Endodermal cell (in vitro differentiated cells): ENCODE results near the gene CBLN3. TPM values are rescaled to one million over a fixed set of nuclear protein-coding genes. Genes with fewer than 3 reads are reported as not detected.

Experiments
- DNase-seq: peaks from one replicate; pipeline ENCODE4 v3.0.0-alpha.2; 2017
- H3K27ac ChIP-seq: 2 replicates; pipeline ENCODE4 v1.5.1; 2013; ENCODE audit warnings: mild to moderate bottlenecking, low read depth, low read length, moderate library complexity
- H3K27me3 ChIP-seq: 2 replicates; pipeline ENCODE4 v1.6.1; 2013; ENCODE audit warnings: mild to moderate bottlenecking, low read length, moderate library complexity; ENCODE audit not compliant: insufficient read depth, control insufficient read depth, poor library complexity, severe bottlenecking
- H3K36me3 ChIP-seq: 2 replicates; pipeline ENCODE4 v1.7.0; 2013; ENCODE audit warnings: mild to moderate bottlenecking, low read length, moderate library complexity; ENCODE audit not compliant: control insufficient read depth, insufficient read depth
- H3K4me1 ChIP-seq: one replicate; pipeline ENCODE4 v1.7.0; 2013; ENCODE audit warnings: low read length; ENCODE audit not compliant: control insufficient read depth, insufficient read depth
- H3K4me3 ChIP-seq: 2 replicates; pipeline ENCODE4 v1.5.1; 2013; ENCODE audit warnings: mild to moderate bottlenecking, low read length, moderate library complexity
- H3K9ac ChIP-seq: 2 replicates; pipeline ENCODE4 v1.6.1; 2013; ENCODE audit warnings: mild to moderate bottlenecking, low read length, moderate library complexity; ENCODE audit not compliant: poor library complexity, severe bottlenecking; ENCODE audit errors: extremely low read depth
- H3K9me3 ChIP-seq: 2 replicates; pipeline ENCODE4 v1.6.1; 2013; ENCODE audit warnings: mild to moderate bottlenecking, low read length, moderate library complexity; ENCODE audit not compliant: control insufficient read depth
- H3K27ac Mint-ChIP-seq: 2 replicates; pipeline ENCODE4 v1.8.0; 2020; ENCODE audit warnings: mixed read lengths
- H3K27me3 Mint-ChIP-seq: 2 replicates; pipeline ENCODE4 v1.8.0; 2021; ENCODE audit warnings: mild to moderate bottlenecking, mixed read lengths; ENCODE audit not compliant: insufficient read depth
- H3K36me3 Mint-ChIP-seq: 2 replicates; pipeline ENCODE4 v1.8.0; 2020; ENCODE audit warnings: low read depth, mixed read lengths
- H3K4me1 Mint-ChIP-seq: 2 replicates; pipeline ENCODE4 v1.8.0; 2020; ENCODE audit warnings: mixed read lengths
- H3K4me3 Mint-ChIP-seq: 2 replicates; pipeline ENCODE4 v1.8.0; 2020; ENCODE audit warnings: mild to moderate bottlenecking, moderate library complexity, mixed read lengths
- H3K9me3 Mint-ChIP-seq: 2 replicates; pipeline ENCODE4 v1.8.0; 2020; ENCODE audit warnings: mild to moderate bottlenecking, mixed read lengths
- WGBS, 2 experiments: methylation state at CpG; one replicate each; pipeline versions ENCODE4 v1.1.5 to v1.1.7; 2013; ENCODE audit warnings: missing lambda C conversion rate in 2 of 2, mixed read lengths in 1 of 2; ENCODE audit not compliant: insufficient coverage in 1 of 2, insufficient read length in 1 of 2; 5-methylcytosine and 5-hydroxymethylcytosine counted together
- total RNA-seq, 2 donors: library from RNA; stranded (reverse); fragmentation: NEBNext Ultra II Directional in 1 of 2; extraction: Animal tissue kit (Norgen Biotek cat#: 25700) in 1 of 2; gene quantifications; 2 replicates in 1 of 2; 3 replicates in 1 of 2; pipeline ENCODE4 v1.2.1, GENCODE V29; 2021
- TF ChIP-seq, protein P1 (sequence below): fragments of 200-600 bp; sonication (generic); conservative IDR thresholded peaks from 2 replicates; pipeline ENCODE4 v1.5.0; 2021; ENCODE audit warnings: antibody characterized with exemption, mild to moderate bottlenecking

CBLN3 gene
- total RNA-seq, 2 donors from 2014 or later = 2.1 to 2.4 TPM

GRCh38 chr14:24463017-24463883, 33.8 kb upstream of the CBLN3 start:
- Histone ChIP-seq H3K27me3 (no peaks in the 10 kb centered on the region), H3K27ac (no peak overlapping the region), H3K4me1 (no peaks in the 10 kb centered on the region), H3K9ac (no peak overlapping the region), H3K36me3 (no peaks in the 10 kb centered on the region), H3K9me3 (no peaks in the 10 kb centered on the region), H3K4me3 (no peak overlapping the region)
- TF ChIP-seq, protein P1, sequence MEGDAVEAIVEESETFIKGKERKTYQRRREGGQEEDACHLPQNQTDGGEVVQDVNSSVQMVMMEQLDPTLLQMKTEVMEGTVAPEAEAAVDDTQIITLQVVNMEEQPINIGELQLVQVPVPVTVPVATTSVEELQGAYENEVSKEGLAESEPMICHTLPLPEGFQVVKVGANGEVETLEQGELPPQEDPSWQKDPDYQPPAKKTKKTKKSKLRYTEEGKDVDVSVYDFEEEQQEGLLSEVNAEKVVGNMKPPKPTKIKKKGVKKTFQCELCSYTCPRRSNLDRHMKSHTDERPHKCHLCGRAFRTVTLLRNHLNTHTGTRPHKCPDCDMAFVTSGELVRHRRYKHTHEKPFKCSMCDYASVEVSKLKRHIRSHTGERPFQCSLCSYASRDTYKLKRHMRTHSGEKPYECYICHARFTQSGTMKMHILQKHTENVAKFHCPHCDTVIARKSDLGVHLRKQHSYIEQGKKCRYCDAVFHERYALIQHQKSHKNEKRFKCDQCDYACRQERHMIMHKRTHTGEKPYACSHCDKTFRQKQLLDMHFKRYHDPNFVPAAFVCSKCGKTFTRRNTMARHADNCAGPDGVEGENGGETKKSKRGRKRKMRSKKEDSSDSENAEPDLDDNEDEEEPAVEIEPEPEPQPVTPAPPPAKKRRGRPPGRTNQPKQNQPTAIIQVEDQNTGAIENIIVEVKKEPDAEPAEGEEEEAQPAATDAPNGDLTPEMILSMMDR = no peak
- Mint-ChIP-seq H3K4me3 (no peak overlapping the region), H3K27ac (no peak overlapping the region), H3K4me1 (no peaks in the 10 kb centered on the region), H3K36me3 (no peaks in the 10 kb centered on the region), H3K9me3 (no peaks in the 10 kb centered on the region), H3K27me3 (no peaks in the 10 kb centered on the region)
- WGBS, 2 experiments = 33 to 58% methylated on average over 3 to 5 of the region's 5 CpGs
- no peak for DNase-seq

DNA sequence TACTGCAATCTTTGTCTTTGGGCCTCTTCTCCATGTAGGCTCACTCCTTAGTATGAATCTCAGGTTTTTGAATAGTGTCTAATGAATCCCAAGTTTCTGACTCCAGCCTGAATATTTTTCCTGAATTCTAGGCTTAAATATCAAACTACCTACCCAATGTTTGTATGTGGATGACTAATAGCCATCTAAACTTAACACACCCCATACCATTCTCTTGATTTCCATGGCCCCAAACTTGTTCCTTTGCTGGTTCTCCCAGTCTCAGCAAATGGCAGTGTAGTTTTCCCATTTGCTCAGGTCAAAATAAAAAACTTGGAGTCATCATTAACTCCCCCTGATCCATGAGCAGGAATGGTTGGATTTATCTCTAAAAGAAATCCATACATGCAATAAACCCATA, 31.9 kb upstream of the CBLN3 start:
- no peak overlapping the region for H3K27ac Mint-ChIP-seq
- H3K36me3 ChIP-seq = no peaks in the 10 kb centered on the region
- H3K9me3 Mint-ChIP-seq = peaks cover 7% of the 10 kb centered on the region
- no peaks in the 10 kb centered on the region for H3K4me1 ChIP-seq
- DNase-seq = no peak
- peaks cover 8% of the 10 kb centered on the region for H3K36me3 Mint-ChIP-seq
- no peak overlapping the region for H3K9ac ChIP-seq
- H3K4me3 ChIP-seq = no peak overlapping the region
- H3K27me3 ChIP-seq = no peaks in the 10 kb centered on the region
- H3K4me3 Mint-ChIP-seq = no peak overlapping the region
- H3K9me3 ChIP-seq = peaks cover 9% of the 10 kb centered on the region
- peaks cover 1% of the 10 kb centered on the region for H3K27me3 Mint-ChIP-seq
- H3K27ac ChIP-seq = no peak overlapping the region
- H3K4me1 Mint-ChIP-seq = no peaks in the 10 kb centered on the region
- TF ChIP-seq, protein P1 = no peak

DNA sequence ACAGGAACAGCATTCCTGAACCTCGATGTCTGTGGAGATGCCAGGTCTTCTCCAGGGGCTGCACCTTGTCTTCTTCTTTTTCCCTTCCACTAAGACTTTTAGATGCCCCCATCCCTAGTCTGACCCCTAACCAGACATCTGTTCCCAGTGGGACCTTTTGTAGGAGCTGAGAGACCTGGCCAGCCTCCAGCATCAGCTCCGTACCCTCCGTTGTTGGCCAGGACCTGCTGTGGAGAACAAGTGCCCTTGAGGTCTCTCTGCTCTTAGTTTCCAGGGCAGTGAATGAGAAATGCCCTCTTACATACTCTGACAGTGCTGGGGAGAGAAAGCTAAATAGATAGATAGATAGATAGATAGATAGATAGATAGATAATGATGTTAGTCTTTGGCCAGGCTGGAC, 29.9 kb upstream of the CBLN3 start:
- Histone ChIP-seq H3K9me3 (peaks cover 28% of the 10 kb centered on the region), H3K4me1 (no peaks in the 10 kb centered on the region), H3K27me3 (no peaks in the 10 kb centered on the region), H3K36me3 (peaks cover 3% of the 10 kb centered on the region), H3K9ac (no peak overlapping the region), H3K4me3 (no peak overlapping the region), H3K27ac (no peak overlapping the region)
- TF ChIP-seq, protein P1 = no peak
- Mint-ChIP-seq H3K9me3 (peaks cover 18% of the 10 kb centered on the region), H3K4me3 (no peak overlapping the region), H3K27ac (no peak overlapping the region), H3K36me3 (peaks cover 16% of the 10 kb centered on the region), H3K4me1 (no peaks in the 10 kb centered on the region), H3K27me3 (peaks cover 2% of the 10 kb centered on the region)
- DNase-seq = no peak
- WGBS, 2 experiments = 88 to 92% methylated on average over 1 to 3 of the region's 3 CpGs
